Hematopoietic multipotent progenitor cell (in vitro differentiated cells): ENCODE measurements around the gene PCSK7. TPM values are rescaled to one million over a fixed set of nuclear protein-coding genes. Genes with fewer than 3 reads are reported as not detected.
"Not testable (repeated sequence)": the region's sequence is repeated elsewhere in the genome, so short reads cannot be mapped to it uniquely, and the experiment has no call there.

ENCODE experiments used
- DNase-seq, 3 donors: peaks; one replicate each; pipeline ENCODE4 v3.0.0-alpha.2; 2011 to 2015; ENCODE audit warnings: low read depth in 2 of 3, low spot score in 2 of 3
- total RNA-seq: library from RNA; depleted of rRNA; stranded (reverse); fragments of >200 nt; gene quantifications from one replicate; pipeline ENCODE4 v1.2.3, GENCODE V29; 2012

Gene PCSK7
- total RNA-seq, 1 donor: 51.4 TPM

GRCh38 chr11:117217141-117218084 is 14.5 kb downstream of the PCSK7 start:
- no peak for DNase-seq

DNA sequence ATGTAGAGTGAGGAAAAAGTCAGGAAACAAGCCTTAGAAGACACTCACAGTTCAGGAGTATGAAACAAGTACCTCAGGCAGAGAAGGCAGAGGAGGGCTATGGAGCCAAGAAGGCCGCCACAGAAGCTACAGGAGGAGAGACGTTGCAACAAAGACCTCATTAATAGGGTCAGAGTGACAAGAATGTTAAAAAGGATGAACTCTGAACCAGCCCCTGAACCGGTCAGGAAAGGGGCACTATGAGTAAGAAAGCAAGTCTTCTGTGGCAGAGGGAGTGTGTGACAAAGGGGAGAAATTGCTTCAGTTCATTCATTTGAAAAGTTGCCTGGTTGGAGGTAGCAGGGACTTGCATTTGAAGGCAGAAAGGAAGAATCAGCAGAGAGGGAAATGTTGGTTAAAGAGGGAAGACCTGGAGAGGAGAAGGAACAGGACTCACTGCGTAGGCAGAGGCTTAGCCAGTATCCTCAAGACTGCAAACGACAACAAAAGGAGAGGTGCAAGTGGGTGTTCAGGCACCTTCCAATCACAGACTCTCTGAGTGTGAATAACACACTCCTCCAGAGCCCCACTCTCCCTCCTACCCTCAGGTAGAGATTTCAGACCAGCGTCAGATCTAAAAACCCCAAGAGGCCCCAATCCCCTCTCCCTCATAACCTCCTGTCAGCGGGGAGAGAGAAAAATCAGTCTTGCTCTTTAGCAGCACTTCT is 17.3 kb downstream of the PCSK7 start:
- no peak for DNase-seq

DNA sequence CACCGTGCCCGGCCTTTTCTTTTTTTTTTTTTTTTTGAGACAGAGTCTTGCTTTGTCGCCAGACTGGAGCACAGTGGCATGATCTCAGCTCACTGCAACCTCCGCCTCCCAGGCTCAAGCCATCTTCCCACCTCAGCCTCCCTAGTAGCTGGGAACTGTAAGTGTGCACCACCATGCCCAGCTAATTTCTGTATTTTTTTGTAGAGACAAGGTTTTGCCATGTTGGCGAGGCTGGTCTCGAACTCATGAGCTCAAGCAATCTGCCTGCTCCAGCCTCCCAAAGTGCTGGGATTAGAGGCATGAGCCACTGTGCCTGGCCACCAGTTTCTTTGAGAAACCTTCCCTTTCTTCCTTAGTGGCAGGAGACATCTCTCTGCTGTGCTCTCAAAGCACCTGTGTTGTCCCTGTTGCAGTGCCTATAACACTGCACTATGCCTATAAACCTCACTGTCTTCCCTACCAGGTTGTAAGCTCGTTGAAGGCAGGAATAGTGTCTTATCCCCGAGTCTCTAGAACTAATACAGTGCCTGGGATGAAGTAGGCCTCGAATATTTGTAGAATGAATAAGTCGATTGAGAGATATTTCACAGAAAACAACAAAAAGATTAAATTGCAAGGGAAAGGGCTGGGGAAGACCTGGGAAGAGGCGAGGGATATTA is 19.0 kb downstream of the PCSK7 start:
- DNase-seq: no peak

GRCh38 chr11:117210620-117211019 is 21.3 kb downstream of the PCSK7 start:
- DNase-seq: no peak

GRCh38 chr11:117209351-117210125 is 22.3 kb downstream of the PCSK7 start:
- not testable (repeated sequence) for DNase-seq

- DNase-seq: not testable (repeated sequence)
Measured at GRCh38 chr11:117208710-117209109, 23.2 kb downstream of the PCSK7 start.

GRCh38 chr11:117207481-117207880 is 24.4 kb downstream of the PCSK7 start:
- DNase-seq: not testable (repeated sequence)

GRCh38 chr11:117206859-117207258 is 25.0 kb downstream of the PCSK7 start:
- not testable (repeated sequence) for DNase-seq

GRCh38 chr11:117206111-117206510 is 25.8 kb downstream of the PCSK7 start:
- not testable (repeated sequence) for DNase-seq

- no peak for DNase-seq
Measured at GRCh38 chr11:117205211-117205818, 26.6 kb downstream of the PCSK7 start.

- DNase-seq: no peak
Measured at GRCh38 chr11:117204283-117205080, 27.4 kb downstream of the PCSK7 start.

DNA sequence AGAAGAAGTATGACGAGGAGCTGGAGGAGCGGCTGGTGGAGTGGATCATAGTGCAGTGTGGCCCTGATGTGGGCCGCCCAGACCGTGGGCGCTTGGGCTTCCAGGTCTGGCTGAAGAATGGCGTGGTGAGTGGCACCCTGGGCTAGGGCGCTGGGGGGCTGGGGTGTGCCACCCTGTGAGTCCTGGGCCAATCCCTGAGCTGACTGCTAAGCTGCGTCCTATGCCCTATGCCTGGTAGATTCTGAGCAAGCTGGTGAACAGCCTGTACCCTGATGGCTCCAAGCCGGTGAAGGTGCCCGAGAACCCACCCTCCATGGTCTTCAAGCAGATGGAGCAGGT is 28.8 kb downstream of the PCSK7 start:
- DNase-seq: no peak

DNA sequence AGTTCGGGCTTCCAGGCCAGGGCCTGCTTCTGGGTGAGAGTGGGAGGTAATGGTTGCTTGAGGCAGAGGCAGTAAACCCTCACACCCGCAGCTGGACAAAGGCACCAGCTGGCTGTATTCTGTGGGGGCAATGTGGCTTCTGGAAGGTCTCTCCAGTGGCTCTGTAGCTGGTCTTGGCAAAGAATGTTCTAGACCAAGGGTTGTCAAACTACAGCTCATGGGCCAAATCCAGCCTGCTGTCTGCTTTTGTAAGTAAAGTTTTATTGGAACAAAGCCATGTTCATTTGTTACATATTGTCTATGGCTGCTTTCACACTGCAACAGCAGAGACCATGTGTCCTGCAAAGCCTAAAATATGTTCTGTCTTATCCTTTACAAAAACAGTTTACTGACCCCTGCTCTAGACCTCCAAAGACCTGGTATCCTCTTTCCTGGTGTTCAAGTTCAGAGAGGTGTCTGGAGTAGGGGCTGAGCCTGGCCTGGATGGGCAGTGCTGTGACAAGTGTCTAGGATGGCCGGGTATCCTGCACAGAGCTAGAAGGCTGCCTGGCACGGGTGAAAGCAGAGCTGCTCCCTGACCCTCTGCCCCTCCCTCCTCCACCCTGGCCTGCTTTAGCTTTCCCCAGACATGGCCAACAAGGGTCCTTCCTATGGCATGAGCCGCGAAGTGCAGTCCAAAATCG is 29.3 kb downstream of the PCSK7 start:
- no peak for DNase-seq

DNA sequence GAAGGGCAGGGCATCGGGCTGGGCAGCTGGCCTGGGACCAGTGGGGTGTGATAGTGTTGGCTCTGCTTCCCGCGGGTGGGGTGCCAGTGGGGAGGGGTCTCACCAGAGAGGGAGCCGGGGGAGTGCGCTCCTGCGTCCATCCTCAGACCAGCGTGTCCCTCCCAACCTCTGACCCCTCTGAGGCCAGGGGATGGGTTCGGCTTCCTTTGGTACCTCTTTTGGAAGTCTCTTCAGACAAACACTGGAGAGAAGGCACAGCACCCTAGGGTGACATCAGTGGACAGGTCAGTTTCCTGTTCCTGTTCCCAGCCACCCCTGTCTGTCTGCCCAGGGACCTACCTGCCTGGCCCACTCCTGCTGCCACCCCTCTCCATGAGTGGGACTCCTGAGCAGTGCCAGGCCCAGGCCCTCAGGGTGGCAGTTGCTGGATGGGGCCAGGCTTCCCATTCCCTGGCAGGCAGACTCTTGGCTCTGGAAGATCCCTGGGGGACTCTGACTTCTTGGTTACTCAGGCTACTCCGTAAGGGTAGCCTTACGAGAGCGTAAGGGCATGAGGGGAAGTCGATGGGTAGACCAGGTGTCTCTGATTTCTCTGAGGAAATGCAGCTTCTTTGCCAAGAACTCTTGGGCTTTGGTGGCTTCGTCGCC is 30.1 kb downstream of the PCSK7 start:
- no peak for DNase-seq

GRCh38 chr11:117200813-117201657 is 30.8 kb downstream of the PCSK7 start:
- no peak for DNase-seq

DNA sequence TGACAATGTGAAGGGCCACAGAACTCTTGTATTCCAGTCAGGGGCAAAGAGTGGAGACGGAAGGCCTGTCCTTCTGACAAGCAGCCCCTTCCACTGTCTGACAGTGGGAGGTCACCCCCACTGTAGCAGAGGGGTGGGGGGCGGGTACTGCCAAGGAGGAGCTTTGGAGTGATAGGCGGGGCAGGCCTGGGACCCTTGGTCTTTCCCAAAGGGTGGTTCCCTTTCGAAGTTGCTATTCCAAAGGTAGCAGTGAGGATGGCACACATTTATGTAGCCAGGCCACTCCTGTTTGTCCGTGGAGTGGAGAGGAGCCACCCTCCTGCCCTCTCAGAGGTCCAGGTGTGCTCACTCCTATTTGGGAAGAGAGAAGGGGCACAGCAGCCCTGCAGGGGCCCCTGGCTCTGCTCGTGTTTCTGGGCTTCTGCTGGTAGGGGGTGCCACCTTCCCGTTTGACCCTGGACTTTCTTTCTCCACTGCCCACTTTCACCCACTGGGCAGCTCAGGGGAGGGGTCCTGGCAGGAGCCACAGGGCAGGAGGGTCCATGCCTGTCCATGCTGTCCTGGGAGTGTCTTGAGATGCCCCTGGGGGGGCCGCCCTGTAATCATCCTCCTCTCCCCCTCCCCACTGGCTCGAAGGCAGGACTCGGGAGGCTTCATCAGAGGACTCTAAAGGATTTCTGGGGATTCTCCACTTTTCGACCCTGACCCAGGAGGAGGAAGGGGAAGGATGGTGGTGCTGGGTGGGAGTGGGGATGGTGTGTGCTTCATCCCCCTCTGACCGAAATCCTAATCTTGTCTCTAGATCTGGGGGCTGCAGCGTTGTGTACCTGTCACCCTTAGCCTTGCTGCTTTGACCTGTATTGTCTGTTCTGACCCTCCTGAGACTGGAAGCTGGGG is 31.7 kb downstream of the PCSK7 start:
- no peak for DNase-seq
